HG02970 (cell line): Measurements from ENCODE around the gene VCP.
A peak's percentile ranks its signal among the peaks of the same experiment; 100 is the strongest.

Experiments used
- ATAC-seq: cut with Tn5 transposase; IDR thresholded peaks from one replicate; pipeline ENCODE4 v1.9.1; 2021; ENCODE audit warnings: mild to moderate bottlenecking, moderate library complexity, moderate number of reproducible peaks; ENCODE audit not compliant: unreplicated experiment, low FRiP score

VCP gene

GRCh38 chr9:35104586-35104985, 32.2 kb upstream of the VCP start:
- ATAC-seq: no peak

DNA sequence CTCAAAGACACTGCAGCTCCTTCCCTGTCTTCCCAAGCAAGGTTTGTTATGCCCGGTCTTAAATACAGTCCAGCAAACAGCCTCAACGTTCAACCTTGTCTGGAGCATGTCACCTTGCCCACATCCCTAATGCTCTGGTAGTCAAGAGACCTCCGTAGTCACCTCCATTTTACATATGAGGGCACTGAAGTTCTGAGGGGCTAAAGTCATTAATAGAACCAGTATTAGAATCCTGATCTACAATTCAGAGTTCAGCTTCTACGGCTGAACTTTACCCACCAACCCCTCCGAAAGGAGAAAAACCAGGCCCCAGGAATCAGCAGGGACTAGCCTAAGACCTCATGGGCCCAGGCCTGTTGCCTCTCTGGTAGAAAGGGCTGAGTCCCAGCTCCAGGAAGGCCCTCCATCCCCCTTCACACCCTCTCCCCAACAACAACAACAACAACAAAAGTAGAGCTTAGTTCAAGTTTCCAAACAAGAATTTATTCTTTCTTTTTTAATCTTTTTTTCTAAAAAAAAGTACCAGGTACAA, 31.3 kb upstream of the VCP start:
- no peak for ATAC-seq

DNA sequence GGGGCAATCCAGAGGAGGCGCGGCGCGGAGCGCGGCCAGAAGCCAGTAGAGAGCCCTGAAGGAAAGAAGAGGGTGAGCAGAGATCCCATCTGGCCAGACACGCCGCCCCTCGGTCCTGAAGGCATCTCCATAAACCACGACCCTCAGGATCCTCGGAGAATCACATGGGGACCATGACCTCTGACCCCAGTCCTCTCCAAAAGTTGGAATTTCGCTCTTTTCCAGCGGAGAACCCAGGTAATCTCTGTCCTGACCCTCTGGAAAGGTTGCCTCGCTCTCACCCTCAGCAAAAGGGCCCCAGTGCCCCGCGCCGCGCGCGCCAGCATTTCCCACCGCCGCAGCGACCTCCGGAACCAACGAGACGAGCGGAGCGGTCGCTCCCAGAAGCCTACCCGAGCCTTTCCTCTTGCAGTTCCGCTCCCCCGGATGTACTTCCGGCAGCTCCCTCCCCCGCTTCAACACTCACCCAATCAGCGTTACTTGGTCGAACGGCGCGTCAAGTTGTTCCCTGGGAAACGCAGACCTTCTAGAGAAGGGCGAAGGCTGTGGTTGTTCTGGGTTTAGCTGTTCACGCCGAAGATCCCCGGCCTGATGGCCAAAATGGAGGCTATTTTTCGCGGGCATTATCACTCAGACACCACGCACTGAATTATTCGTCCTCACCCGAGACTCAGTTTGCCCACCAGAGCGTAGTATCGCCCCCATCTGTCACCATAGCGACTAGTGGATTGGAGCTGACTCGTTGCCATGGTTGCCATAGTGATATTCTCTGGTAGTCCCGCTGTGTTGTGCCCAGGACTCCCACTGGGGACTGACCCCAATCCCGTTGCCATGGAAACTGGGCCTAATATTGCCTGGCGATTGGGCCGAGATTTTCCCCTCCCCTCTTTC, 30.6 kb upstream of the VCP start, which contains the start of gene STOML2:
Gene STOML2 (minus strand): TSS at position 363 of the 891 bp plus-strand sequence. CDS start 37 bp downstream, at position 326.
- peak; percentile 88 for ATAC-seq

DNA sequence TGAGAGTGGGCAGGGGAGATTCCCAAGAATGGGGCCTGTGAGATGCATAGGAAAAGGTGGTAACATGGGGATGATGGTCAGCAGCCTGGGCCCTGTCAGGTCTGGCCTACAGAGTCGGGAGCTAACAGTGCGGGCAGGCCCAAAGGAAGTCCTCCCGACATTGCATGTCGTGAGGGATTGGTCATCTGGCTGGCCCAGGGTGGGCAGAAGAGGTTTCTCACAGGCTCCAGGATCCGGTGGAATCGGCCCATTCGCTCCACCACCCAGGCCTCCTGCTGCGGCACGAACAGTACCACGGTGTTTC, 30.0 kb upstream of the VCP start:
- ATAC-seq: peak; percentile 14

DNA sequence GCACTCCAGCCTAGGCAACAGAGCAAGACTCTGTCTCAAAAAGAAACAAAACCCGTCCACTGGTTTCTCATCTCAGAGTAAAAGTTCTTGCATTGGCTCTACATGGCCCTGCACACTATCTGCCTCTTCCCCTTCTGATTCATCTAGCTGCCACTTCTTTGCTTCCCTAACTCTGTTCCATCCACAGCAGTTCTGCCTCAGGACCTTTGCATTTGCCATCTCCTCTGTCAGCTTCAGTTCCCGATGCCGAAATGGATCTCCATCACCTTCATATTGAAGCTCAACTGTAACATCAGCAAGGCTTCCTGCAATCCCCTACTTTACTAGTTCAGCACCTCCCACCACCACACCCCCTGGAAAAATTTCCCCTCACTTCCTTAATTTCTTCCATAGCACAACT, 25.1 kb upstream of the VCP start:
- no peak for ATAC-seq

DNA sequence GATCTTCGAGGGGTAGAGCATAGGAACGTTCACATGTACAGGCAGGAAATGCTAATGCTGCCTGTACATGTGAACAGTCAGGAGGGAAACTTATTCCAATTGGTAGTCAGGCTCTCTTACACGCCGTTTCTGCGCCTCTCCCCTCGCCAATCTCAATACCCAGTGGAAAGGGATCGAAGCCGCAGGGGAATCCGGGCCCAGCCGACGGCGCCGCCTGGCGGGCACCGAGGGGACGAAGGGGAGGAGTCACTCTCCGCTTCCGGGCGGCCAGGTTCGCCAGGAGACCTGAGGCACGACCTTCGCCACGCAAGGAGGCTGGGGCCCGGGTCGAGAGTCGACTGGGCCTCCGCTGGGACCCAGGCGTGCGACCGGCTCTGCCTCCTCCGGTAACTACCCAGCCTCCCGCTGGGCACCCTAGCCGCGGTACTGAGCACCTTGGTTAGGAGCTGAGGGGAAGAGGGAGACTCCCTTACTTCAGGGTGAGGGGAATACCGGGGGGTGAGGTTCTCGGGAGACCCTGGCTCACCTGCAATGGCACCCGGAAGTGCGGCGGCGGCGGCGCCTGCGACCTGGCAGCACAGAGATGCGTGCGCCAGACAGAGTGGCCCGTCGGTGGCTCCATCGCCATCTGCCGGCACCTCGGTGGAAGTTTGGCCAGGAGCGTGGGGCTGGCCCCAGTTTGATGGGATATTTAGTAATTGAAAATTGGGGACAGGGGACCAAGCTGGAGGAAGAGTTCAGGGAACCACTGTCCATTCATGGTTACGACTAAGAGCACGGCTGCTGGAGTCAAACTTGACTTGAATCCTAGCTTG, 23.8 kb upstream of the VCP start, which contains the start of gene PIGO:
Gene PIGO (minus strand): TSS at position 557 of the 815 bp plus-strand sequence. CDS start 1,026 bp downstream, outside the sequence.
- peak; percentile 86 for ATAC-seq

DNA sequence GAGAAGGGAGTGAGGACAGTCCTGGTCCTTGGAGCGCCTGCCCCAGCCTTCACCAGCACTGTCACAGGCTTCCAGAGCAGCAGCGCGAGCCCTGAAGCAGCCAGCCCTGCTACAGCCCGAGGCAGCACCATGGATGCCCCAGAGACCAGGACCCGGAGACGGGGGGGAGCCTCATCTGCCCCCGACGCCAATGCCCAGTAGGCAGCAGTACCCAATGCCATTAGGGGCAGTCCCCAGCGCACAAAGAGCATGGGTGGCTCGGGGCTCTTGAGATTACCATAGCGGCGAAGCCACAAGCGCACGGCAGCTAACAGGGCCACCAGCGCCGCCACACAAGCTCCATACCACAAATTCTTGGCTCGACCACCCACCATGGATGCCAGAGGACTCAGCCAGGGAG, 19.1 kb upstream of the VCP start:
- no peak for ATAC-seq

DNA sequence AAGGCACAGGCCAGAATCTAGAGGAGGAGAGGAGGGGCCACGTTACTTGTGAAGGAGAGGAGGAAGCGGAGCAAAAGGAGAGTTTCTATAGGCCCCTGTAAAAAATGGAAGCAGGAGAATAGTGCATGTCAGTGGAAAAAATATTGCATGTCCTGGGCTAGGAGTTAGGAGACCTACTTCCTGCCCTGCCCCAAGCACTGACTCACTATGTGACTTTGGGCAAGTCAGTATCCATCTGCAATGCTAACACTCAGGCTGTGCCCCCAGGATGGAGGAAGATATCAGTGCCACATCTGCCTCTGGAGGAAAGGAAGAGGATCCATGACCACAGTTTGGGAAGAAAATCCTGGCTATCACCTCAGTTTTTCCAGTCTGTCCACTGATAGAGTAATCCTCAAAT, 17.0 kb upstream of the VCP start:
- no peak for ATAC-seq

GRCh38 chr9:35085078-35085477, 12.7 kb upstream of the VCP start:
- no peak for ATAC-seq

GRCh38 chr9:35079426-35080341, 7.3 kb upstream of the VCP start, which contains the start of gene FANCG:
TSS of gene FANCG (minus strand) at chr9:35079942. CDS start at chr9:35079524, 418 bp downstream.
- ATAC-seq: peak; percentile 96

DNA sequence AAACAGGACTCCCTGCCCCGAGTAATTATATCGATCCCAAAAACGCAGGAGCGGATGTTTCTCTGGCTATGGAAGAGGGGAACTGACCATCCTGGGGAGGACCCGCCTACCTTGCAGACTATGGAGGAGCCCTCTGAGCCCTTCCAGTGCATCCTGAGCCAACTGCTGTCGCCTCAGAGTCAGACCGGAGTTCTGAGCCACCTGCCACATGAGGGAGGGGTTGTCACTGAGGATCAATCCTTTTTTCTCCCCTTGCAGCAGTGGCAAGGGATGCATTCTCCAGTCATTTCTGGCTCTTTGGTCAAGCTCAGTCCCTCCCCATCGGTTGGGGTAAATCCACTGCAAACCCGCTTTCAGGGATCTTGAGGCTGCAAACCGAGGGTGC, 6.6 kb upstream of the VCP start:
- no peak for ATAC-seq

DNA sequence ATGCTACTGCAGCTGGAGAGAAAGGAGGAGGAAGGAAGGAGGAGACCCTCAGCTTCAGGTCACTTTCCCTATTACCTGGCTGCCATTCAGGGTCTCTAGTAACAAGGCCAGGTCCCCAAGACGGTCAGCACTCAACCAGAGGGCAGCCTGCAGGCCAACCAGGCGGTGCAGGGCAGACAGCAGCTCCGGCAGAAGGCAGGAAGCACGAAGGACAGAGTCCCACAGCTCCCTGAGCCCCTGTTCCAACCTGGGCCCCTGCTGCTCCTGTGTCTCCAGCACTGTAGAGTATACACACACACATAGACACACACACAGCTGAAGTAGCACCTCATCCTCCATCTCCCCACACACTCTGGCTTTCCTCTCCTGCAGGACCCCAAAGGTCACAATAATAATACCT, 5.6 kb upstream of the VCP start:
- ATAC-seq: no peak

GRCh38 chr9:35076848-35077247, 4.4 kb upstream of the VCP start:
- no peak for ATAC-seq

GRCh38 chr9:35075358-35075757, 2.9 kb upstream of the VCP start:
- ATAC-seq: no peak

DNA sequence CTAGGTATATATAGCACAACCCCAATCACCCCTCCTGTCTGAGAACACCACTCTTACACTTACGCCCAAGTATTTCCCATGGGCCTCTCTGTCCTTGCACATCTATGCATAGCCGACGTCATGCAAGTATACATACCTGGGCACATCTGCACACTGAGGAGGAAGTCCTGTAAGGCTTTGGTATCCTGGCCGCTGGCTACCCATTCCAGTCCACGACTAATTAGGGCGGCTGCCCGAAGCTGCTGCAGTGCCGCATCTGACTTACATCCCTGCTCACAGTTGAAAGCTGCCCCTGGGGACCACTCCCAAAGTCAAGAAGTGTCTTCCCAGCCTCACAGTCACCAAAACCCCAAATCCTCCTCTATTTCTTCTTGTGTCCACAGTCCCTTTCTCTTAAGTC, 2.4 kb upstream of the VCP start:
- no peak for ATAC-seq

GRCh38 chr9:35074141-35074540, 1.7 kb upstream of the VCP start:
- ATAC-seq: no peak

DNA sequence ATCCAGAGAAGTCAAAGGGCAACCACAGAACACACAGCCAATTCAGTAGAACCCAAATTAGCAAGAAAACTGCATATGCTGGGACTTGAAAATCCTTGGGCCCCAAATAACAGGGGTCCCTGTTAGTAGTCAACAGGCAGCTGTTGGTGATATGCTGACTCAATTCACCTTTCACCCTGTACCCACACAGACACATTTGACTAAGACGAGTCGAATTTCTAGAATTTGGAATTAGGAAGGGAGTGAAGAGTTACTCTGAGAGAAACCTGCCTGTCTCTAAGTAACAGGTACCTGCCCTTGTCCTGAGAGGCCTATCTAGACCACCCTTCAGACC, 821 bp upstream of the VCP start:
- no peak for ATAC-seq

DNA sequence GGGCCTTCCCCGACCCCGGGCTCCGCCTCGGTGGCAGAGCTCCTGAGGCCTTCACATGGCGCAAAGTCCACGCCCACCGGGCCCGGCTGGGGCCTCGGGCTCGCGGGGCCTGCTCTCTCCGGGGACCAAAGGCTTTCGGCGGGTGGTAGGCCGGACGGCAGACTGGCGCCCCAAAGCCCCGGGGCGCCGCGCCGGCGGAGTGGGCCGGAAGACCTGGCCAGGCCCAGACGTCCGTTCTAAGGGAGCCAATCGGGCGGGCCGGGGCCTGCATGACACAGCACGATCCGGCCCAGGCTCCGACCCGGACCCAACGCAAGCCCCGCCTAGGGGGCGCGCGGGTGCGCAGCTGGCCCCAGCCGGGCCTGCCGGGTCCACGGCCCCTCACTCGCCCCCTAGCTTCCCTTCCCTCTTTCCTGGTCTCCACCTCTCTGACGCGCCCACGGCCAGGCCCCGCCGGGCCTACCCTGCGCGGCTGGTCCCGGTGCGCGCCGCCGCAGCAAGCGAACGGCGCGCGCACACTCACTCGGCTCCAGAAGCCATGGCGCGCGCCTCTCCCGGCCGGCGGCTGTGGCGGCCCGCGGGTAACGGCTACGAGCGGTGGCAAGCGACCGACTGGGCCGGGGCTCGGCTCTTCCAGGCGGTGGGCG, 488 bp downstream of the VCP start:
- ATAC-seq: peak; percentile 65

DNA sequence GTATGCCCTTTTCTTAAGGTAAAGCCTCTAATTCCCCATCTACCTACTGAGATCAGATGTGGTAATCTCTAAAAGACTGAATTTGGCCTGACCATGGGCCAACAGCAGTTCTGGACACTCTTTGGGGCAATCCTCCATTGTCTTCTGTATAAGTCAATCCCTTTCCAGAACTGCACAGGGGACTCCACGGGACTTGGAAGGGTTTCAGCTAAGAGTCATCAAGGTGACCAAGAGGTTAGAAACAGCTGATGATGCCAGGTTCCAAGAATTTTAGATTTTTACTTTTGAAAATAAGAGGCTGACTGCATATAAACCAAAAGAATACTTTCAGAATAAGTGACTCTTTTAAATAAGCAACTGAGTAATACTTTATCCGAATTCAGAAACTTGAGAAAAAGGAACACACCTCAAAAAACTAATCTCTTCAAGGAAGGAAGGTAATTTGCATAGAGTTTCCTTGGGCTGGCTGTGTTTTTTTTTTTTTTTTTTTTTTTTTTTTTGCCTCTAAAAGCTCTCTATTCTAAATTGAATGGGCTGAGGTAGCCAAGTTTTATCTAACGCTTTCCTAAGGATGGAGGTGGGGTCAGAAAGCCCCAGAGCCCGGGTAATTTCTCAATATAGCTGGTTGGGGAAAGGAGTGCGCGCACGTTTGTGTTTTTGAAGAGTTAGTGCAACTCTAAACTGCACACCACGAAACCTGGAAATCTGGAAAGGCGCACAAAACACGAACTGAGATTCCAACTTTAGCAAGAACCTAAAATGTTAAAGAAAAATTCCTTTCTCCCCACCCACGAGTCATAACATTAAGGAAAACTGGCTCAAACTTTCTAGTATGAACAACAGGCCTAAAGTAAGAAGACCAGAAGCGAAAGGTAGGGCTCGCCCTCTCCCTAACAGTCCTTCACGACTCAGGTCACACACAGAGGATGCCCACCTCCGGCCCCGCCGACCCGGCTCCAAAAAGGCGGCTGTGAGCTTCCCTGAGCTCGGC, 1.3 kb downstream of the VCP start:
- no peak for ATAC-seq
